Cerebellar cortex (tissue), 1 donor: ENCODE results near the gene LPCAT4.
"Not testable (repeated sequence)": the region's sequence is repeated elsewhere in the genome, so short reads cannot be mapped to it uniquely, and the experiment has no call there.

Source experiments
- DNase-seq: peaks from one replicate; pipeline ENCODE4 v3.0.0-alpha.2; 2015; ENCODE audit warnings: low spot score

LPCAT4 gene

GRCh38 chr15:34362047-34362773, 4.8 kb downstream of the LPCAT4 start:
- no peak for DNase-seq

- no peak for DNase-seq
Measured at GRCh38 chr15:34361278-34361677, 5.7 kb downstream of the LPCAT4 start.

- peak; percentile 14 for DNase-seq
Measured at GRCh38 chr15:34360298-34360697, 6.7 kb downstream of the LPCAT4 start.

GRCh38 chr15:34359416-34359815, 7.6 kb downstream of the LPCAT4 start:
- DNase-seq, result no peak

GRCh38 chr15:34358948-34359347, 8.0 kb downstream of the LPCAT4 start:
- DNase-seq, result no peak

- DNase-seq, result peak; percentile 40
Measured at GRCh38 chr15:34358367-34358766, 8.6 kb downstream of the LPCAT4 start.

GRCh38 chr15:34357653-34358052, 9.3 kb downstream of the LPCAT4 start:
- no peak for DNase-seq

- no peak for DNase-seq
Measured at GRCh38 chr15:34355241-34355640, 11.8 kb downstream of the LPCAT4 start.

- DNase-seq, result no peak
Measured at GRCh38 chr15:34354286-34354685, 12.7 kb downstream of the LPCAT4 start.

- DNase-seq, result no peak
Measured at GRCh38 chr15:34353627-34354026, 13.4 kb downstream of the LPCAT4 start.

GRCh38 chr15:34352996-34353395, 14.0 kb downstream of the LPCAT4 start:
- DNase-seq, result not testable (repeated sequence)

- DNase-seq, result no peak
Measured at GRCh38 chr15:34349769-34350168, 17.2 kb downstream of the LPCAT4 start.

GRCh38 chr15:34348735-34349300, 18.2 kb downstream of the LPCAT4 start:
- DNase-seq, result no peak

GRCh38 chr15:34347951-34348638, 18.9 kb downstream of the LPCAT4 start:
- DNase-seq, result no peak

GRCh38 chr15:34342737-34343575, 24.0 kb downstream of the LPCAT4 start, which contains the start of the genes NOP10 and NUTM1:
Gene NOP10, minus strand, starts transcription at chr15:34343136. Its CDS starts 63 bp downstream, at chr15:34343073.
Gene NUTM1, plus strand, starts transcription at chr15:34343315. Its CDS starts 382 bp downstream, at chr15:34343697.
- DNase-seq, result peak; percentile 94

GRCh38 chr15:34342213-34342736, 24.7 kb downstream of the LPCAT4 start:
- DNase-seq, result not testable (repeated sequence)

- no peak for DNase-seq
Measured at GRCh38 chr15:34341381-34342212, 25.4 kb downstream of the LPCAT4 start.

- no peak for DNase-seq
Measured at GRCh38 chr15:34339946-34340345, 27.1 kb downstream of the LPCAT4 start.

GRCh38 chr15:34338347-34338746, 28.6 kb downstream of the LPCAT4 start:
- DNase-seq, result peak; percentile 33

- DNase-seq, result peak; percentile 92
Measured at GRCh38 chr15:34337557-34338306, 29.3 kb downstream of the LPCAT4 start, which contains the start of gene SLC12A6. Gene SLC12A6, minus strand, starts transcription at chr15:34337781. Its CDS starts 1,101 bp downstream, at chr15:34336680.
